ENCODE data around the gene CNST.

CNST gene

GRCh38 chr1:246642719-246643118 lies 76.5 kb downstream of the CNST start:
- Histone ChIP-seq H3K27me3 (ENCODE audit: insufficient read depth, low read depth, severe bottlenecking) (no peaks in the 10 kb centered on the region), H3K27ac (no peak overlapping the region), H3K4me3 (ENCODE audit: low read depth, low read length) (no peak overlapping the region), H3K36me3 (peaks cover 22% of the 10 kb centered on the region), H3K9me3 (ENCODE audit: severe bottlenecking) (no peaks in the 10 kb centered on the region)
- no peak for DNase-seq
- no peak for TF ChIP-seq CTCF (IDR thresholded peaks at IDR 0.05; ENCODE audit: low read depth, low read length)

GRCh38 chr1:246647113-246647512 lies 80.9 kb downstream of the CNST start:
- Histone ChIP-seq H3K27me3 (ENCODE audit: insufficient read depth, low read depth, severe bottlenecking) (no peaks in the 10 kb centered on the region), H3K27ac (no peak overlapping the region), H3K36me3 (peaks cover 32% of the 10 kb centered on the region), H3K9me3 (ENCODE audit: severe bottlenecking) (no peaks in the 10 kb centered on the region), H3K4me3 (ENCODE audit: low read depth, low read length) (no peak overlapping the region)
- peak; percentile 99 for TF ChIP-seq CTCF (IDR thresholded peaks at IDR 0.05; ENCODE audit: low read depth, low read length)
- peak; percentile 91 for DNase-seq

- Histone ChIP-seq H3K9me3 (ENCODE audit: severe bottlenecking) (no peaks in the 10 kb centered on the region), H3K27me3 (ENCODE audit: insufficient read depth, low read depth, severe bottlenecking) (no peaks in the 10 kb centered on the region), H3K36me3 (peaks cover 29% of the 10 kb centered on the region), H3K4me3 (ENCODE audit: low read depth, low read length) (no peak overlapping the region), H3K27ac (no peak overlapping the region)
- DNase-seq = no peak
- no peak for TF ChIP-seq CTCF (IDR thresholded peaks at IDR 0.05; ENCODE audit: low read depth, low read length)
Measured at GRCh38 chr1:246647513-246647912, 81.3 kb downstream of the CNST start.

- Histone ChIP-seq H3K9me3 (ENCODE audit: severe bottlenecking) (no peaks in the 10 kb centered on the region), H3K27me3 (ENCODE audit: insufficient read depth, low read depth, severe bottlenecking) (no peaks in the 10 kb centered on the region), H3K4me3 (ENCODE audit: low read depth, low read length) (no peak overlapping the region), H3K36me3 (peaks cover 22% of the 10 kb centered on the region), H3K27ac (no peak overlapping the region)
- DNase-seq = no peak
- no peak for TF ChIP-seq CTCF (IDR thresholded peaks at IDR 0.05; ENCODE audit: low read depth, low read length)
Measured at GRCh38 chr1:246651012-246651695, 84.9 kb downstream of the CNST start.

- no peak overlapping the region for H3K27ac ChIP-seq
- H3K9me3 ChIP-seq (ENCODE audit: severe bottlenecking) = no peaks in the 10 kb centered on the region
- H3K27me3 ChIP-seq (ENCODE audit: insufficient read depth, low read depth, severe bottlenecking) = no peaks in the 10 kb centered on the region
- no peak overlapping the region for H3K4me3 ChIP-seq (ENCODE audit: low read depth, low read length)
- TF ChIP-seq CTCF (IDR thresholded peaks at IDR 0.05; ENCODE audit: low read depth, low read length) = no peak
- peaks cover 19% of the 10 kb centered on the region for H3K36me3 ChIP-seq
- no peak for DNase-seq
Measured at GRCh38 chr1:246658567-246658966, 92.3 kb downstream of the CNST start.

GRCh38 chr1:246659594-246660140 lies 93.4 kb downstream of the CNST start:
- TF ChIP-seq CTCF (IDR thresholded peaks at IDR 0.05; ENCODE audit: low read depth, low read length) = no peak
- no peak overlapping the region for H3K4me3 ChIP-seq (ENCODE audit: low read depth, low read length)
- H3K27me3 ChIP-seq (ENCODE audit: insufficient read depth, low read depth, severe bottlenecking) = no peaks in the 10 kb centered on the region
- H3K27ac ChIP-seq = no peak overlapping the region
- peaks cover 14% of the 10 kb centered on the region for H3K36me3 ChIP-seq
- DNase-seq = no peak
- no peaks in the 10 kb centered on the region for H3K9me3 ChIP-seq (ENCODE audit: severe bottlenecking)
